Osteoblast (primary cell): ENCODE results near the gene WDR4. TPM values are rescaled to one million over a fixed set of nuclear protein-coding genes. Genes with fewer than 3 reads are reported as not detected.

Experiments used
- DNase-seq: peaks from one replicate; pipeline ENCODE4 v3.0.0; 2011; ENCODE audit warnings: low spot score, mixed read lengths; ENCODE audit not compliant: insufficient read length; ENCODE audit errors: missing footprints
- H2AFZ ChIP-seq: 2 replicates; pipeline ENCODE4 v1.6.0; 2011; ENCODE audit warnings: mild to moderate bottlenecking, low read length
- H3K27ac ChIP-seq: 2 replicates; pipeline ENCODE4 v1.5.1; 2011; ENCODE audit warnings: mild to moderate bottlenecking, low read depth, low read length, moderate library complexity
- H3K27me3 ChIP-seq: 2 replicates; pipeline ENCODE4 v1.6.0; 2012; ENCODE audit warnings: mild to moderate bottlenecking, control low read depth, inconsistent platforms, low read length, moderate library complexity; ENCODE audit not compliant: insufficient read depth
- H3K36me3 ChIP-seq: 2 replicates; pipeline ENCODE4 v1.5.1; 2011; ENCODE audit warnings: mild to moderate bottlenecking, low read length, control low read depth, moderate library complexity; ENCODE audit not compliant: insufficient read depth
- H3K4me1 ChIP-seq: 2 replicates; pipeline ENCODE4 v1.5.1; 2011; ENCODE audit warnings: mild to moderate bottlenecking, low read length, control low read depth, moderate library complexity; ENCODE audit not compliant: insufficient read depth
- H3K4me2 ChIP-seq: 2 replicates; pipeline ENCODE4 v1.6.0; 2011; ENCODE audit warnings: mild to moderate bottlenecking, low read length; ENCODE audit not compliant: insufficient read depth
- H3K4me3 ChIP-seq: fragments of 200-600 bp; sonication (generic); 3 replicates; pipeline ENCODE4 v1.5.1; 2012; ENCODE audit warnings: mild to moderate bottlenecking, low read length, inconsistent platforms; ENCODE audit not compliant: insufficient read depth
- H3K79me2 ChIP-seq: 2 replicates; pipeline ENCODE4 v1.6.0; 2012; ENCODE audit warnings: mild to moderate bottlenecking, low read length, control low read depth, inconsistent platforms; ENCODE audit not compliant: insufficient read depth
- H3K9me3 ChIP-seq: 2 replicates; pipeline ENCODE4 v1.5.1; 2011; ENCODE audit warnings: low read depth, low read length, control low read depth
- H4K20me1 ChIP-seq: 2 replicates; pipeline ENCODE4 v1.6.0; 2012; ENCODE audit warnings: mild to moderate bottlenecking, low read length, control low read depth; ENCODE audit not compliant: insufficient read depth
- total RNA-seq: library from RNA; depleted of rRNA; stranded (reverse); fragments of >200 nt; gene quantifications from 2 replicates; pipeline ENCODE4 v1.2.3, GENCODE V29; 2012
- TF ChIP-seq, protein P1 (sequence below): IDR thresholded peaks from 2 replicates; pipeline ENCODE4 v1.5.1; 2011; ENCODE audit warnings: mild to moderate bottlenecking, low read depth, low read length, moderate library complexity; ENCODE audit errors: extremely low read depth

WDR4 gene
- total RNA-seq, 1 donor, result 10.1 TPM

DNA sequence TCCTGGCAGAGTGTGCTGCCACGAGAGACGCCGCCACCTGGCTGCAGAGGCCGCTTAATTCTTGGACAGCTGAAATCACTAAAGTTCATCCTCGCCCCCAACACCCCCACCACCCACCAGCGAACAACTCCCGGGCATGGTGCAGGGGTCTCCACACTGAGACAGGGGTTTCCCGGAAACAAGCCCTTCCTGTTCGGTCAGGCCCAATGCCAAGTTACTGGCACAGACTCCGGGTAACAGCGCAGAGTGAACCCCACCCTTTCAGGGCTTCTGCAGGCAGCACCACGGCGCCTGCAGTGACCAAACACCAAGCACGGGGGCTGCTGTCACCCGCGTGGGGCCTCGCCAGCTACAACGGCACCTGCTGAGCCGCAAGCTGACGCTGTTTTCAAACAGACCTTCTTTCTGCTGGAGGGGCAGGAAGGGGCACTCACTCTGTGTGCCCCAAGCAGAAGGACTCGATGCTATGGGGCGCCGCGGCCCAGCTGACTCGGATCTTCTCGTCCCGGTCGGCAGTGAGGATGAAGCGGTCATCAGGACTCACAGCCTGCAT, 17.4 kb downstream of the WDR4 start:
- no peak overlapping the region for H2AFZ ChIP-seq

DNA sequence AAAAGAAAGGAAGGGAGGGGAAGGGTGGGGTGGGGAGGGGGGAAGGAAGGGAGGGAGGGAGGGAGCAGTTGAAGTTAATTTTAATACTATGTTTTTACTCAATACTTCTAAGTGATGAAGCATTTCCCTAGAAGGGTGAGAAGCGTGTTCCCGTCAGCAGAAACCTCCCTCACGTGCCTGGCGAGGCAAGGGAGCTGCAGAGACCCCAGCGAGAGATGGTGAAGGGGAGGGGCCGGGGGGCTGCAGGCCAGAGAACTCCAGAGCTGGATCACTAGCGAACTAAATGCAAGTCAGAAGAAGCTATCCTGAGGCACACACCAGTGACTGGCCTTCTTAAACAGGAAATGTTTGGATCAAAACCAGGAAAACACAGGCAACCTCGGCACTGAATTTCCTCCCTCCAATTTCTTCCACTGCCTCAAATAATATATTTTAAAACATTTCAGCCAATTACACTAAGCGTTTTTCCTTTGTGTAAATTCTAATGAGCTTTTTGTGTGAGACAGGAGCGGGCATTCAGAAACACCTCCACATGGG, 18.0 kb downstream of the WDR4 start:
- H3K27ac ChIP-seq, result no peak overlapping the region
- H3K4me1 ChIP-seq, result no peaks in the 10 kb centered on the region
- peaks cover 24% of the 10 kb centered on the region for H4K20me1 ChIP-seq
- H3K4me2 ChIP-seq, result no peak overlapping the region
- TF ChIP-seq, protein P1, sequence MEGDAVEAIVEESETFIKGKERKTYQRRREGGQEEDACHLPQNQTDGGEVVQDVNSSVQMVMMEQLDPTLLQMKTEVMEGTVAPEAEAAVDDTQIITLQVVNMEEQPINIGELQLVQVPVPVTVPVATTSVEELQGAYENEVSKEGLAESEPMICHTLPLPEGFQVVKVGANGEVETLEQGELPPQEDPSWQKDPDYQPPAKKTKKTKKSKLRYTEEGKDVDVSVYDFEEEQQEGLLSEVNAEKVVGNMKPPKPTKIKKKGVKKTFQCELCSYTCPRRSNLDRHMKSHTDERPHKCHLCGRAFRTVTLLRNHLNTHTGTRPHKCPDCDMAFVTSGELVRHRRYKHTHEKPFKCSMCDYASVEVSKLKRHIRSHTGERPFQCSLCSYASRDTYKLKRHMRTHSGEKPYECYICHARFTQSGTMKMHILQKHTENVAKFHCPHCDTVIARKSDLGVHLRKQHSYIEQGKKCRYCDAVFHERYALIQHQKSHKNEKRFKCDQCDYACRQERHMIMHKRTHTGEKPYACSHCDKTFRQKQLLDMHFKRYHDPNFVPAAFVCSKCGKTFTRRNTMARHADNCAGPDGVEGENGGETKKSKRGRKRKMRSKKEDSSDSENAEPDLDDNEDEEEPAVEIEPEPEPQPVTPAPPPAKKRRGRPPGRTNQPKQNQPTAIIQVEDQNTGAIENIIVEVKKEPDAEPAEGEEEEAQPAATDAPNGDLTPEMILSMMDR, result no peak
- no peak overlapping the region for H2AFZ ChIP-seq
- no peaks in the 10 kb centered on the region for H3K27me3 ChIP-seq
- peak; percentile 58 for DNase-seq
- H3K36me3 ChIP-seq, result peaks cover 44% of the 10 kb centered on the region
- no peaks in the 10 kb centered on the region for H3K9me3 ChIP-seq
- peaks cover 53% of the 10 kb centered on the region for H3K79me2 ChIP-seq
- no peak overlapping the region for H3K4me3 ChIP-seq

More for the DNA sequence above, 17.4 kb downstream of the WDR4 start:
- Histone ChIP-seq H3K4me3 (no peak overlapping the region), H3K4me1 (no peaks in the 10 kb centered on the region), H3K9me3 (no peaks in the 10 kb centered on the region), H3K79me2 (peaks cover 59% of the 10 kb centered on the region), H4K20me1 (peaks cover 24% of the 10 kb centered on the region), H3K27ac (no peak overlapping the region), H3K36me3 (peaks cover 43% of the 10 kb centered on the region), H3K27me3 (no peaks in the 10 kb centered on the region), H3K4me2 (no peak overlapping the region)
- TF ChIP-seq, protein P1, result no peak
- DNase-seq, result peak; percentile 67

DNA sequence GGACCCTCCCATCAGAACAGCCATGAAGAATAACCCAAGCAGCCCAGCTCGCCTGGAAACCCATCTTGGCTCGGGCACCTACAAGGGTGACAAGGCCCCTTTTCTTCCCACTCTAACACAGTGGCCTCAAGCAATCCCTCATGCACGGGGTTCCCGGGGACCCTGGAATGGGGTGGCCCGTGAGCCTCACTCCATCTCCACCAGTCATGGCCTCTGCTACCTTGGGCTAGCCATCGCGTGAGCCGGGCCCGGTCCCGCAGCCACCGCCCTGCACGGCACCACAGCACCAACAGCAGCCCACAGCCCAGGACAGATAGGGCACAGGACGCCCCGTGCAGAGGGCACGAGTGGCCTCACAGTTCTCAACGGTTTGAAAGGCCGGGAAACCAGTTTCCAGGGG, 19.0 kb downstream of the WDR4 start:
- Histone ChIP-seq H3K36me3 (peaks cover 55% of the 10 kb centered on the region), H2AFZ (no peak overlapping the region), H3K4me3 (no peak overlapping the region), H3K9me3 (no peaks in the 10 kb centered on the region), H3K4me1 (no peaks in the 10 kb centered on the region), H3K27me3 (no peaks in the 10 kb centered on the region), H3K79me2 (peaks cover 43% of the 10 kb centered on the region), H3K27ac (no peak overlapping the region), H4K20me1 (peaks cover 28% of the 10 kb centered on the region), H3K4me2 (no peak overlapping the region)
- DNase-seq, result no peak
- TF ChIP-seq, protein P1, result no peak

DNA sequence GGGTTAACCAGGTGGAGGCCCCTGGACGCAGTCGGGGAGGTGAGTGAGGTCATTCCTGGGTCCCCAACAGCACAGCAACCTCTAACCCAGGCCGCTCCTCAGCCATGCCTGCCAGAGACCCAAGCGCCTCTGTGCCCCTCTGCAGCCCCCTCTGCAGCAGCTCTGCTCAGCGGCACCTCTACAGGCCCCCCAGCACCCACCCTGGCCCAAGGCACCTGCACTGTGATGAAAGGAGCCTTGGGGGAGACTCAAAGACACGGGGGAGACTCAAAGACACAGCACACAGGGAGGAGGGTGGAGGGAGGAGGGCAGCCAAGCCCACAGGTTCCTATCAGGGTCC, 19.5 kb downstream of the WDR4 start:
- Histone ChIP-seq H3K79me2 (peaks cover 38% of the 10 kb centered on the region), H3K36me3 (peaks cover 60% of the 10 kb centered on the region), H3K4me3 (no peak overlapping the region), H2AFZ (no peak overlapping the region), H3K27me3 (no peaks in the 10 kb centered on the region), H3K9me3 (no peaks in the 10 kb centered on the region), H3K27ac (no peak overlapping the region), H3K4me1 (no peaks in the 10 kb centered on the region), H3K4me2 (no peak overlapping the region), H4K20me1 (peaks cover 28% of the 10 kb centered on the region)
- TF ChIP-seq, protein P1, result no peak
- DNase-seq, result peak; percentile 44
